Right ventricle myocardium inferior (tissue), 1 donor: ENCODE data around the gene PSG2. TPM values are rescaled to one million over a fixed set of nuclear protein-coding genes. Genes with fewer than 3 reads are reported as not detected.
"Not testable (repeated sequence)": the region's sequence is repeated elsewhere in the genome, so short reads cannot be mapped to it uniquely, and the experiment has no call there.

Experiments
- ATAC-seq: fragments of 200-7000 bp; cut with Tn5 transposase; one replicate; pipeline ENCODE4 v1.9.1; 2020; ENCODE audit warnings: mild to moderate bottlenecking, moderate library complexity
- DNase-seq: peaks from one replicate; pipeline ENCODE4 v3.0.0; 2021; ENCODE audit errors: missing footprints
- intact Hi-C: fragments of 100-400 bp; cut with DNase I; formaldehyde crosslinking; loops from one replicate; pipeline ENCODE4 v1.11.0; 2022
- total RNA-seq: library from RNA; stranded (reverse); fragmentation: NEBNext Ultra II Directional; extraction: Animal tissue kit (Norgen Biotek cat#: 25700); gene quantifications from one replicate; pipeline ENCODE4 v1.2.1, GENCODE V29; 2021
- donor health status: DM: no; HTN: yes; CAD: no; lungs with severe emphysema.

The PSG2 gene
- total RNA-seq, 1 donor from 2014 or later = not detected

DNA sequence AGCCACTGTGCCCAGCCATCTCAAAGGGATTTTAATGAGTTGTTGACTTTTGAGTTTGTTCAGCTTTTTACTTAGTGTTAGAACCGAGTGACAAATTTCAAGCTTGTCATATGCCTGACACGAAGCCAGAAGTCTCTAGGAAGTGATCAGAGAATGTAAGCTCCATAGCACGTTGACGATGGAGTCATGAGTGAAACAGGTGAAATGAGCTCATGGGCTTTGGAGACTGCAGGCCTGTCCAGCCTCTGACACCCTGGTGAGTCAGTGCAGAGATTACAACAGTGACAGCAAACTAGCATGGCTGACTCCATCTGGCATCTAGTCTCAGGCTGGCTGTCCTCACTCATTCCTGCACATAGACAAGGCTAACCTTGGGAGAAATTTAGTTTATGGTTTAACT is 60.9 kb downstream of the PSG2 start:
- intact Hi-C loops, DNase-seq, ATAC-seq: not testable (repeated sequence)

DNA sequence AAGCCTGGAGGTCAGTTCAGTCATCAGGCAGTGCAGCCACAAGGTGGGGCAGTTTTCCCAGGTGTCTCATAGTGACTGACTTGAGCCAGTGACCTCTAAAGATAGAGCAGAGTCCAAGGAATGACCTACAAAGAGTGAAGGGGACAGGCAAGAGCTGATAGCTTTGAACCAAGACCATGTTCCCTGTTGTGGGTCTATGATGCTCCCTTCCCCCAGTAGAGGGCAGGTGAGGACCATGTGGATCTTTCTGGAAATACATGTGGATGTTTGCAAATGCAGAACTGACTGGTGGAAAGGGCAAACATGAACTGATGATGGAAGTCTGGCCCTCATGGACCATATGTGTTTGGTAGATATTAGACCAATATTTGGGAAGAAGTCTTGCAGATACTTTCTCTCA is 62.9 kb downstream of the PSG2 start:
- intact Hi-C loops, DNase-seq, ATAC-seq: not testable (repeated sequence)

Other genes starting within 250 kb of the PSG2 start
- not detected for gene PSG1, start 203.0 kb downstream of the PSG2 start, total RNA-seq
- not detected for gene PSG6, start 164.8 kb downstream of the PSG2 start, total RNA-seq
- not detected for gene PSG7, start 145.5 kb downstream of the PSG2 start, total RNA-seq
- not detected for gene PSG11, start 56.2 kb downstream of the PSG2 start, total RNA-seq
- gene PSG5, start 103.8 kb upstream of the PSG2 start, total RNA-seq = not detected
- not detected for gene PSG4, start 122.9 kb upstream of the PSG2 start, total RNA-seq
- gene PSG9, start 186.8 kb upstream of the PSG2 start, total RNA-seq = not detected